ENCODE results near the gene TTC28. TPM values are rescaled to one million over a fixed set of nuclear protein-coding genes. Genes with fewer than 3 reads are reported as not detected.

Gene TTC28
- total RNA-seq, 2 donors from 2014 or later: 29.2 to 74.6 TPM

DNA sequence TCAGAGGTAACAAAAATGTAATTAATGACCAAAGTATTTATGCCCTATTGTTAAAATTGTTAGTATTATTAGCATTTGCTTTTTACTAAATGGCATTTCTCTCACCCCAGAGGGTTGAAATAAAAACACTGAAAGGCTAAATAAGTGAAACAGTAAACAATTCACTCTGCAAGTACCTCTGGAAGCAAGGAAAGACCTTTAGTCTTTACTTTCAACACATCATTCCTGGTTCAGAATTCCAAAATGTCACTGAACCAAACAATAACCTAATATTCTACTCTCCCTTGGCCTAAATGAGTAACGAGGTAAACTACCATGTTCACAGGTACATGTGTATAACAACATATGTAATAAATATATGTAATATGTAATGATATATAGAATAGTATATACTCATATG, 369.3 kb downstream of the TTC28 start:
- Histone ChIP-seq H3K4me3 (no peak overlapping the region), H3K27me3 (replicated peaks; ENCODE audit: insufficient read depth) (no peaks in the 10 kb centered on the region), H3K27ac (no peak overlapping the region), H3K4me1 (replicated peaks) (no peaks in the 10 kb centered on the region), H3K36me3 (no peaks in the 10 kb centered on the region), H3K9me3 (no peaks in the 10 kb centered on the region)
- intact Hi-C loops (cut with DNase I): no loop called here
- WGBS: 90% methylated on average over 1 of the region's 1 CpG
- TF ChIP-seq POLR2AphosphoS5 (IDR thresholded peaks at IDR 0.05) (no peak), POLR2A (IDR thresholded peaks at IDR 0.05) (no peak)
- TF ChIP-seq, protein P1, sequence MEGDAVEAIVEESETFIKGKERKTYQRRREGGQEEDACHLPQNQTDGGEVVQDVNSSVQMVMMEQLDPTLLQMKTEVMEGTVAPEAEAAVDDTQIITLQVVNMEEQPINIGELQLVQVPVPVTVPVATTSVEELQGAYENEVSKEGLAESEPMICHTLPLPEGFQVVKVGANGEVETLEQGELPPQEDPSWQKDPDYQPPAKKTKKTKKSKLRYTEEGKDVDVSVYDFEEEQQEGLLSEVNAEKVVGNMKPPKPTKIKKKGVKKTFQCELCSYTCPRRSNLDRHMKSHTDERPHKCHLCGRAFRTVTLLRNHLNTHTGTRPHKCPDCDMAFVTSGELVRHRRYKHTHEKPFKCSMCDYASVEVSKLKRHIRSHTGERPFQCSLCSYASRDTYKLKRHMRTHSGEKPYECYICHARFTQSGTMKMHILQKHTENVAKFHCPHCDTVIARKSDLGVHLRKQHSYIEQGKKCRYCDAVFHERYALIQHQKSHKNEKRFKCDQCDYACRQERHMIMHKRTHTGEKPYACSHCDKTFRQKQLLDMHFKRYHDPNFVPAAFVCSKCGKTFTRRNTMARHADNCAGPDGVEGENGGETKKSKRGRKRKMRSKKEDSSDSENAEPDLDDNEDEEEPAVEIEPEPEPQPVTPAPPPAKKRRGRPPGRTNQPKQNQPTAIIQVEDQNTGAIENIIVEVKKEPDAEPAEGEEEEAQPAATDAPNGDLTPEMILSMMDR (IDR thresholded peaks at IDR 0.05): no peak
- no peak for DNase-seq (ENCODE audit: low spot score)

DNA sequence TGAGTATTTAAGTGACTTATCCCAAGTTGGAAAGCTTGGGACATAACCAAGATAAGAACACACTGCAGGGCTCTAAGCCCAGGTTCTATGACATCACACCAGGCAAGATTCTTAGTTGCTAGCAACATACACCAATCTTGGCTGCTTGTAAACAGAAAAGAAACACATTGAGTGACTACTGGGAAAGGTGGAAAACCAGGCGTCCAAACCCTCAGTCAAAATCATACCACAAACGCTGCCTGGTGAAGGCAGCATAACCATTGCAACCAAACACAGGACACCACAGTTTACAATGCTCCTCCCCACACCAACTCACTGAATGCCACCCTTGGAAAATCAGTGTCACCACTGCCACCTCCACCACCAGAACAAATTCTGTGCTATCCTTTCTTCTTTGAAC, 379.9 kb downstream of the TTC28 start:
- no peaks in the 10 kb centered on the region for H3K9me3 ChIP-seq
- intact Hi-C loops (cut with DNase I): no loop called here
- H3K4me1 ChIP-seq (replicated peaks): no peaks in the 10 kb centered on the region
- no peaks in the 10 kb centered on the region for H3K27me3 ChIP-seq (replicated peaks; ENCODE audit: insufficient read depth)
- H3K4me3 ChIP-seq: no peak overlapping the region
- TF ChIP-seq POLR2A (IDR thresholded peaks at IDR 0.05): no peak
- no peak for TF ChIP-seq POLR2AphosphoS5 (IDR thresholded peaks at IDR 0.05)
- TF ChIP-seq, protein P1 (IDR thresholded peaks at IDR 0.05): no peak
- no peak for DNase-seq (ENCODE audit: low spot score)
- no peaks in the 10 kb centered on the region for H3K36me3 ChIP-seq
- no peak overlapping the region for H3K27ac ChIP-seq
- 67% methylated on average over 2 of the region's 2 CpGs for WGBS

DNA sequence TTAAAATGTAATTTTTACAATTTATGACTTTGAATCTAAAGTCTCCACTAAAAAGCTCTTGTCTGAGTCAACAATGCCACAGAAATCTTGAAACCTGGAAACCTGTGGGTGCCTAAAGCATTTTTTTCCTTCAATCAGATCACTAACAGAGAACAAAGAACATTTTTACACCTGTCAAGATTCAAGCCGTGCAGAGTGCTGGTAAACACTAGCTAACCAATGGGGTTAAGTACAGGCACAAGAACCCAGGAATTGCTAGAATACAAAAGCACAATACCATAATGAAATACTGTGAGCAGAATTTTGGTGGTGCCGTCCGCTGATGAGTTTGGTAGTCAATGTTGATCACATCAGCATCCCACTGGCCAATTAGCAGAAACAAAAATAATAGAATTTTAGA, 380.3 kb downstream of the TTC28 start:
- intact Hi-C loops (cut with DNase I): no loop called here
- no peak overlapping the region for H3K27ac ChIP-seq
- TF ChIP-seq, protein P1 (IDR thresholded peaks at IDR 0.05): no peak
- TF ChIP-seq POLR2A (IDR thresholded peaks at IDR 0.05) (no peak), POLR2AphosphoS5 (IDR thresholded peaks at IDR 0.05) (no peak)
- H3K4me1 ChIP-seq (replicated peaks): no peaks in the 10 kb centered on the region
- WGBS: 70% methylated on average over 3 of the region's 3 CpGs
- DNase-seq (ENCODE audit: low spot score): no peak
- H3K9me3 ChIP-seq: no peaks in the 10 kb centered on the region
- H3K36me3 ChIP-seq: no peaks in the 10 kb centered on the region
- no peaks in the 10 kb centered on the region for H3K27me3 ChIP-seq (replicated peaks; ENCODE audit: insufficient read depth)
- H3K4me3 ChIP-seq: no peak overlapping the region

DNA sequence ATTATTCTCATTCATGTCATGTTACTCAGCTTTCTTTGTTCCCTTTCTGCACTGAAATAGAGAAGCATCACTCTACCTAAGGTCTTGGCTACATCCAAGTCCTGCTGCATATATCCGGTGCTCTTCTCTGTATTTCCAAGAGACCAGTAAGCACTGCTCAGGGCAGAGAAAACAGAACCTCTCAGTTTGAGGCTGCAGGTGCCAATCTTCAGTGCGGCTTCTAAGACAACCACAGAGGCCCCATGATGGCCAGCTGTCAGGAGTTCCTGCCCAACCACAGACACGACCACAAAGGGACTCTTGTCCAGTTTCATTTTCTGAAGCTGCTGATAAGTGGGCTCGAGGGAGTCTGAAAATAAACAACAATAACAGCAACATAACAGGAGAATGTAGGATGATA, 382.1 kb downstream of the TTC28 start:
- no peak for DNase-seq (ENCODE audit: low spot score)
- Histone ChIP-seq H3K27ac (no peak overlapping the region), H3K9me3 (no peaks in the 10 kb centered on the region), H3K27me3 (replicated peaks; ENCODE audit: insufficient read depth) (no peaks in the 10 kb centered on the region), H3K4me1 (replicated peaks) (no peaks in the 10 kb centered on the region), H3K36me3 (no peaks in the 10 kb centered on the region), H3K4me3 (no peak overlapping the region)
- intact Hi-C loops (cut with DNase I): no loop called here
- WGBS: 74% methylated on average over 4 of the region's 4 CpGs
- TF ChIP-seq, protein P1 (IDR thresholded peaks at IDR 0.05): no peak
- TF ChIP-seq POLR2AphosphoS5 (IDR thresholded peaks at IDR 0.05) (no peak), POLR2A (IDR thresholded peaks at IDR 0.05) (no peak)

DNA sequence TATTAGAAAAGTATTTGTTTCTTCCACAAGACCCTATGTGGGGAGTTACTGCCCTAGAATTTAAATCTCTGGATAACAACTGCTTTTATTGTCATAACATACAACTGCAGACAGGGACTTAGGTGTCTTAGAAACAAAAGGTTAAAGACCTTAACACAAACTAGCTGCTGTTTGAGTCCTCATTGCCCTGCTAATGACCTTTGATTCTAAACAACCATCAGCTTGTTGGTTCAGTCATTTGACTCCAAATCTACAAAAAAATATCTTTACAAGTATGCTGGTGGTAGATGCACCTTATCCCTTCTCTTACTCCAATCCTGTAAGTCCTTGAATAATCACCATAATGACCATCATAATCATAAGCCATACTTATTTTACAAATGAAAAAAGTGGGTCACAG, 383.2 kb downstream of the TTC28 start:
- no peak for DNase-seq (ENCODE audit: low spot score)
- no peak overlapping the region for H3K4me3 ChIP-seq
- H3K27ac ChIP-seq: no peak overlapping the region
- H3K4me1 ChIP-seq (replicated peaks): no peaks in the 10 kb centered on the region
- no peaks in the 10 kb centered on the region for H3K36me3 ChIP-seq
- H3K9me3 ChIP-seq: no peaks in the 10 kb centered on the region
- intact Hi-C loops (cut with DNase I): no loop called here
- H3K27me3 ChIP-seq (replicated peaks; ENCODE audit: insufficient read depth): no peaks in the 10 kb centered on the region
- TF ChIP-seq POLR2AphosphoS5 (IDR thresholded peaks at IDR 0.05) (no peak), POLR2A (IDR thresholded peaks at IDR 0.05) (no peak)
- TF ChIP-seq, protein P1 (IDR thresholded peaks at IDR 0.05): no peak
